HEK293T (cell line): ENCODE results near the gene NUP62.

ENCODE experiments used
- ELF4 ChIP-seq: fragments of 450-650 bp; IDR thresholded peaks from 2 replicates; pipeline ENCODE4 v1.6.1; 2017; ENCODE audit warnings: antibody characterized with exemption
- FOXK2 ChIP-seq: fragments of 450-650 bp; IDR thresholded peaks from 2 replicates; pipeline ENCODE4 v1.6.1; 2016; ENCODE audit warnings: mild to moderate bottlenecking
- L3MBTL2 ChIP-seq: fragments of 450-650 bp; conservative IDR thresholded peaks from 2 replicates; pipeline ENCODE4 v1.6.1; 2016; ENCODE audit warnings: mild to moderate bottlenecking
- NFRKB ChIP-seq: fragments of 450-650 bp; IDR thresholded peaks from 2 replicates; pipeline ENCODE4 v1.6.1; 2016; ENCODE audit warnings: mild to moderate bottlenecking, moderate library complexity
- SP1 ChIP-seq: fragments of 450-650 bp; IDR thresholded peaks from 2 replicates; pipeline ENCODE4 v1.6.1; 2017
- ZNF384 ChIP-seq: fragments of 450-650 bp; IDR thresholded peaks from 2 replicates; pipeline ENCODE4 v1.6.1; 2016

DNA sequence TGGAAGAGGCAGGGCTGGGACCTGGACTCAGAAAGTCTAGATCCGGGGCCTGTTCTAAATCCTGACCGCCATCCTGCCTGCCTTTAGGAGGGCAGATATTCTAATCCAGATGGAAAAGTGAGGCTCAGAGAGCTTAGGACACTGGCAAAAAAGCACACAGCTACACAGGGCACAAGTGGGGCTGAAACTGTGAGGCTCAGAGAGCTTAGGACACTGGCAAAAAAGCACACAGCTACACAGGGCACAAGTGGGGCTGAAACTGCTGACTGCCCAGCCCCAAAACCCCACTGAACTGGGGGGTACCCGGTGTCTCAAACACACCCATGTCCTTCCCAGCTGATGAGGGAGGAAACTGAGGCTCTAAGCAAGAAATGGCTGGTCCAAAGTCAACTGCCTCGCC, 54.1 kb downstream of the NUP62 start:
- TF ChIP-seq ELF4, result no peak
- no peak for TF ChIP-seq L3MBTL2
- no peak for TF ChIP-seq NFRKB
- no peak for TF ChIP-seq SP1
- TF ChIP-seq ZNF384, result no peak
- TF ChIP-seq FOXK2, result no peak
